ENCODE results near the gene GPC6. TPM values are rescaled to one million over a fixed set of nuclear protein-coding genes. Genes with fewer than 3 reads are reported as not detected.

Gene GPC6
- total RNA-seq, 1 donor from 2014 or later = 13.8 TPM

GRCh38 chr13:93824286-93824685 is 597.7 kb downstream of the GPC6 start:
- Histone ChIP-seq H3K4me1 (no peaks in the 10 kb centered on the region), H3K27ac (no peak overlapping the region), H3K27me3 (no peaks in the 10 kb centered on the region), H3K4me3 (no peak overlapping the region), H3K36me3 (no peaks in the 10 kb centered on the region), H3K9me3 (no peaks in the 10 kb centered on the region)
- TF ChIP-seq POLR2A (IDR thresholded peaks at IDR 0.05) = no peak
- intact Hi-C loops (cut with DNase I) = no loop called here
- no peak for DNase-seq (ENCODE audit: extremely low spot score in 2 of 2)

GRCh38 chr13:93834051-93834450 is 607.4 kb downstream of the GPC6 start:
- intact Hi-C loops (cut with DNase I) = no loop called here

GRCh38 chr13:93843082-93843481 is 616.5 kb downstream of the GPC6 start:
- Histone ChIP-seq H3K4me1 (no peaks in the 10 kb centered on the region), H3K27ac (no peak overlapping the region), H3K36me3 (no peaks in the 10 kb centered on the region), H3K9me3 (no peaks in the 10 kb centered on the region), H3K27me3 (no peaks in the 10 kb centered on the region), H3K4me3 (no peak overlapping the region)
- no peak for DNase-seq (ENCODE audit: extremely low spot score in 2 of 2)
- intact Hi-C loops (cut with DNase I) = no loop called here
- TF ChIP-seq POLR2A (IDR thresholded peaks at IDR 0.05) (no peak), POLR2AphosphoS5 (IDR thresholded peaks at IDR 0.05; ENCODE audit: insufficient read depth in 1 of 2, low read depth in 1 of 2) (no peak), CTCF (IDR thresholded peaks at IDR 0.05) (no peak)

More at GRCh38 chr13:93834051-93834450, 607.4 kb downstream of the GPC6 start:
- no peaks in the 10 kb centered on the region for H3K27me3 ChIP-seq
- H3K9me3 ChIP-seq = no peaks in the 10 kb centered on the region
- no peaks in the 10 kb centered on the region for H3K36me3 ChIP-seq
- no peak overlapping the region for H3K27ac ChIP-seq
- no peak for DNase-seq (ENCODE audit: extremely low spot score in 2 of 2)
- H3K4me3 ChIP-seq = no peak overlapping the region
- no peak for TF ChIP-seq CTCF (IDR thresholded peaks at IDR 0.05)
- no peak for TF ChIP-seq POLR2A (IDR thresholded peaks at IDR 0.05)
- TF ChIP-seq POLR2AphosphoS5 (IDR thresholded peaks at IDR 0.05; ENCODE audit: insufficient read depth in 1 of 2, low read depth in 1 of 2) = no peak
- no peaks in the 10 kb centered on the region for H3K4me1 ChIP-seq

DNA sequence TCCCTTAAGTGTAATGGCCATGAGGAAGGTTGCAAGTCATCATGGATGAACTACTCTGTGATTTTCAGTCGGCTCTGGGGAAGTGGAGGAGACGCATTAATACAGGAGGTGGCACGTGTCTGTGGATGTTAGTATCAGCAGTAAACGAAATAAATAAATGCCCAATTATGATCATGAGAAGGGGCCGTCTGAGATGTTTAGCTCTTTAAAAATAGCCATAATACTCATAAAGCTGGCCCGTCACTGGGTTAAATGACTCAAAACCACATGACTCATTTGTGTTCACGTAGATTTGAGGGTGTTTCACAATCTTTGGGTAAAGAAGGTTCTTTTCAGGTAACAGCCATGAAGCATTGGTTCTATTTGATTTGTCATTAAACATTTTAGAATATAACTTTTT is 620.6 kb downstream of the GPC6 start:
- DNase-seq (ENCODE audit: extremely low spot score in 2 of 2) = no peak
- intact Hi-C loops (cut with DNase I) = no loop called here
- Histone ChIP-seq H3K27me3 (no peaks in the 10 kb centered on the region), H3K9me3 (no peaks in the 10 kb centered on the region), H3K4me3 (no peak overlapping the region), H3K36me3 (no peaks in the 10 kb centered on the region), H3K27ac (no peak overlapping the region), H3K4me1 (no peaks in the 10 kb centered on the region)
- TF ChIP-seq CTCF (IDR thresholded peaks at IDR 0.05) (no peak), POLR2A (IDR thresholded peaks at IDR 0.05) (no peak), POLR2AphosphoS5 (IDR thresholded peaks at IDR 0.05; ENCODE audit: insufficient read depth in 1 of 2, low read depth in 1 of 2) (no peak)

DNA sequence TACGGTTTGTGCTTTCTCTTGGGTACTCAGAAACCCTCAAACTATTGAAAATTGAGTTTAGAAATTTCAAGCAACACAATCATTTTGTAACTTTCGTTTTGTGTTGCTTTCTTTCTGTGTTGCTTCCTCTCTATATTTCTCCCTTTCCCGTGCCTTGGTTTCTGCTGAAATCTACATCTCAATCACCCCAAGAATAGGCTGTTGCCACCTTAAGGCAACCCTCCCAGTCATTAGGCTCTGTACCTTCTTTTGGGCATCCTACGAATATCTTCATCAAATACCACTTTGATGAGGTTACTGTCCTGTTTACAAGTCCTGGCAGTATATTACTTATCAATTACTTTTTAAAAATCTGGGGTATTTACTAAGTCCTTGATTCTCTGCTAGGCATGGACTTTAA is 621.6 kb downstream of the GPC6 start:
- no peak overlapping the region for H3K27ac ChIP-seq
- no peaks in the 10 kb centered on the region for H3K9me3 ChIP-seq
- intact Hi-C loops (cut with DNase I) = no loop called here
- H3K36me3 ChIP-seq = no peaks in the 10 kb centered on the region
- H3K27me3 ChIP-seq = no peaks in the 10 kb centered on the region
- no peak for DNase-seq (ENCODE audit: extremely low spot score in 2 of 2)
- no peak for TF ChIP-seq POLR2A (IDR thresholded peaks at IDR 0.05)
- no peak for TF ChIP-seq POLR2AphosphoS5 (IDR thresholded peaks at IDR 0.05; ENCODE audit: insufficient read depth in 1 of 2, low read depth in 1 of 2)
- TF ChIP-seq CTCF (IDR thresholded peaks at IDR 0.05) = no peak
- no peak overlapping the region for H3K4me3 ChIP-seq
- no peaks in the 10 kb centered on the region for H3K4me1 ChIP-seq

DNA sequence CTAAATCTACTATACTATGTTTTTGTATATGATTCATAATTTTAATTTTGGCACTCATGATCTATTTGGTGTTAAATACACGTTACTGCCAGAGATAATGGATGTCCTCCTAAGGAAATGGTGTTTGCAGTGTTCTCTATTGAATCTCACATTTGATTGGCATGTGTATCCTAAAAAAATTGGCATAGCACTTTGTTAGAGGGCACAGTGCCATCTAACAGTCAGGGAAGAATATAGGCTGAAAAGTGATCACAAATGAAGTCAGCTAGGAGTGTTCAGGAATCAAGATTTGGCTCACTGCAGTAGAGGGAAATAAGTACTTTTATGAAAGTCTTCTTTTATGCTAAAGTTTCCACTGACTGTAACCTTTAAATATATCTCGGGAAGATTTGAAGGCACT is 624.6 kb downstream of the GPC6 start:
- H3K36me3 ChIP-seq = no peaks in the 10 kb centered on the region
- DNase-seq (ENCODE audit: extremely low spot score in 2 of 2) = no peak
- TF ChIP-seq POLR2A (IDR thresholded peaks at IDR 0.05) (no peak), POLR2AphosphoS5 (IDR thresholded peaks at IDR 0.05; ENCODE audit: insufficient read depth in 1 of 2, low read depth in 1 of 2) (no peak), CTCF (IDR thresholded peaks at IDR 0.05) (no peak)
- H3K27ac ChIP-seq = no peak overlapping the region
- no peaks in the 10 kb centered on the region for H3K9me3 ChIP-seq
- no peak overlapping the region for H3K4me3 ChIP-seq
- no peaks in the 10 kb centered on the region for H3K27me3 ChIP-seq
- intact Hi-C loops (cut with DNase I) = no loop called here
- no peaks in the 10 kb centered on the region for H3K4me1 ChIP-seq

Data from vagina (tissue), 2 donors.